Common myeloid progenitor, CD34-positive (primary cell): ENCODE measurements around the gene SYNGAP1.

ENCODE experiments used
- CTCF ChIA-PET: fragments of 350-600 bp; sonication (Branson Sonifier 250); formaldehyde crosslinking; loops from one replicate; lab custom pipeline; 2021; ENCODE audit warnings: antibody characterized with exemption; lab: Charles Lee
- POLR2A ChIA-PET: fragments of 350-600 bp; sonication (Branson Sonifier 250); formaldehyde crosslinking; loops from one replicate; lab custom pipeline; 2021; ENCODE audit warnings: antibody characterized with exemption; lab: Charles Lee
- DNase-seq, 3 donors: peaks; one replicate each; pipeline versions ENCODE4 v3.0.0 to v3.0.0-alpha.2; 2013
- H3K27ac ChIP-seq, 2 experiments: 1 replicate in 1 of 2; 2 replicates in 1 of 2; pipeline ENCODE4 v1.7.0; 2013; ENCODE audit warnings: inconsistent platforms in 2 of 2, low read length in 2 of 2, mild to moderate bottlenecking in 2 of 2, low read depth in 1 of 2, moderate library complexity in 1 of 2; ENCODE audit not compliant: severe bottlenecking in 2 of 2, insufficient read depth in 1 of 2, poor library complexity in 1 of 2
- H3K27me3 ChIP-seq, 5 experiments: replicated peaks in 2 of 5; 1 replicate in 3 of 5; 2 replicates in 2 of 5; pipeline versions ENCODE4 v1.6.1 to v1.7.0; 2013; ENCODE audit warnings: low read length in 4 of 5, mild to moderate bottlenecking in 2 of 5, moderate library complexity in 2 of 5, inconsistent platforms in 1 of 5; ENCODE audit not compliant: insufficient read depth in 5 of 5, control insufficient read depth in 4 of 5
- H3K36me3 ChIP-seq, 4 experiments: 1 replicate in 2 of 4; 2 replicates in 2 of 4; pipeline versions ENCODE4 v1.6.1 to v1.7.0; 2013; ENCODE audit warnings: low read length in 3 of 4, control low read depth in 1 of 4, mild to moderate bottlenecking in 1 of 4; ENCODE audit not compliant: control insufficient read depth in 4 of 4, insufficient read depth in 4 of 4
- H3K4me1 ChIP-seq, 4 experiments: 1 replicate in 3 of 4; 2 replicates in 1 of 4; pipeline versions ENCODE4 v1.6.1 to v1.7.1; 2013; ENCODE audit warnings: low read length in 3 of 4, mild to moderate bottlenecking in 3 of 4, control low read depth in 1 of 4, inconsistent platforms in 1 of 4, moderate library complexity in 1 of 4; ENCODE audit not compliant: control insufficient read depth in 4 of 4, insufficient read depth in 4 of 4; ENCODE audit errors: control extremely low read depth in 1 of 4
- H3K4me3 ChIP-seq, 7 experiments: 1 replicate in 4 of 7; 2 replicates in 3 of 7; pipeline versions ENCODE4 v1.5.1 to v1.7.0; 2013; ENCODE audit warnings: mild to moderate bottlenecking in 7 of 7, low read length in 6 of 7, moderate library complexity in 6 of 7, inconsistent platforms in 2 of 7, low read depth in 2 of 7, control low read depth in 1 of 7; ENCODE audit not compliant: insufficient read depth in 4 of 7, control insufficient read depth in 1 of 7; ENCODE audit errors: extremely low read depth in 1 of 7
- H3K9me3 ChIP-seq, 5 experiments: 1 replicate in 4 of 5; 2 replicates in 1 of 5; pipeline versions ENCODE4 v1.6.1 to v1.7.1; 2013; ENCODE audit warnings: low read length in 4 of 5, mild to moderate bottlenecking in 2 of 5, inconsistent platforms in 1 of 5, low read depth in 1 of 5, moderate library complexity in 1 of 5; ENCODE audit not compliant: control insufficient read depth in 4 of 5, insufficient read depth in 2 of 5; ENCODE audit errors: control extremely low read depth in 1 of 5
- WGBS: methylation state at CpG from one replicate; pipeline ENCODE4 v1.1.5; 2013; ENCODE audit not compliant: insufficient coverage; 5-methylcytosine and 5-hydroxymethylcytosine counted together

SYNGAP1 gene

DNA sequence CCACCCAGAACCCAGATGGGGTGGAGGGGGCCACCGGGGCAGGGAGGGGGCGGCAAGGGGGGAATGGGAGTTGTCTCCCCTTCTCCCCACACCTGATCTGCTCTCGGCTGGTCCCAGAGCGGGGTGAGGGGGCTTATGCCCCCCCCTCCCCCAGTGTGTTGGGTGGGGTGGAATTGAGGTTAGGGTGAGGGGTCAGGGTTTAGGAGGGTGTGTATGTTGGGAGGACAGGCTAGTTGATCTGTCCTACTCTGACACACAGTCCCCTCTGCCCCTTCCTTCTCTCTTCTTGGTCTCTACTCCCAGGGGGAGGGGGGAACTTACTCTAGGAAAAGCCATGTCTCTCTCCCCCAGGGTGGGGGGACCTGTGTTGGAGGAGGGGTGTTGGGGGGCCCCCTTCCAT lies 32.6 kb downstream of the SYNGAP1 start:
- Histone ChIP-seq H3K36me3 (peaks cover 7 to 46% (median 21%) of the 10 kb centered on the region in 4 experiments), H3K27ac (no peak overlapping the region), H3K4me1 (peaks cover 5 to 24% (median 20%) of the 10 kb centered on the region in 4 experiments), H3K9me3 (no peaks in the 10 kb centered on the region), H3K27me3 (no peaks in the 10 kb centered on the region), H3K4me3 (no peak overlapping the region)
- CTCF ChIA-PET, result interaction anchor here (1.2 kb wide), 1 partner anchor 11 kb away, joined by 3 read pairs; no protein-coding TSS in a partner anchor
- no peak for DNase-seq
- POLR2A ChIA-PET, result no interaction called here
- no CpG with 5 or more reads among the region's 4 CpGs for WGBS

DNA sequence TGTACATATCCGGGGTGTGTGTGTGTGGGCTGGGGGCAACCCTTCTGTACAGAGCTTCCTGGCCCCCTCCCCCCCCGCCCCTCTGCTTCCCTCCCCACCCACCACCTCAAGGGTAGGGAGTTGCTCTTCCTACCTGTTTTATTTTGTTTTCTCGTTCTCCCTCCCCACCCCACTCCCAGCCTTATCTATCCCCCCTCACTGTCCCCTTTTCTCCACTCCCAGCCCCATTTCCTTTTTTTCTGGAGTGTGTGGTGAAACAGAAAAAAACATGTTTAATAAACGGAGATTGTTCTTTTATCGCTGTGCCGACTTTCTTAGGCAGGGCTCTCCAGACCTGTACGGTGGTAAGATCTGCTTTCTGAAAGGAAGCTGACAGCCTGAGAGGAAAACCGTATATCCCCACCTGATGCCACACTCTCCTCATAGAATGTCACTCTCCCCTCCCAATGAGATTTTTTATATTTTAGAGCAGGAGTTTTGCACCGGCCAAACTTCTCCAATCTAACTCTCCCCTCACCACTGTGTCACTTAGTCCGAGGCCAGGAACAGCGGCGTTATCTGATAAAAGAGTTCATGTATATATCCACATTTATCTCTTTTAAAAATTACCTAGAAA lies 33.6 kb downstream of the SYNGAP1 start:
- CTCF ChIA-PET, result interaction anchor here (0.7 to 1.4 kb wide), 3 partner anchors 12 to 23 kb away, joined by 3 to 5 read pairs (median 3); no protein-coding TSS in a partner anchor
- no peaks in the 10 kb centered on the region for H3K9me3 ChIP-seq
- peak in 2 of 3 donors; percentile 37 to 41 for DNase-seq
- peak overlapping the region; percentile 50 to 86 for H3K27ac ChIP-seq
- H3K4me3 ChIP-seq, result peak overlapping the region; percentile 80 to 96 (median 90)
- POLR2A ChIA-PET, result no interaction called here
- 0% methylated on average over 5 of the region's 12 CpGs for WGBS
- H3K36me3 ChIP-seq, result peaks cover 2 to 35% (median 15%) of the 10 kb centered on the region in 4 experiments
- no peaks in the 10 kb centered on the region for H3K27me3 ChIP-seq
- H3K4me1 ChIP-seq, result peaks cover 5 to 24% (median 20%) of the 10 kb centered on the region in 4 experiments

DNA sequence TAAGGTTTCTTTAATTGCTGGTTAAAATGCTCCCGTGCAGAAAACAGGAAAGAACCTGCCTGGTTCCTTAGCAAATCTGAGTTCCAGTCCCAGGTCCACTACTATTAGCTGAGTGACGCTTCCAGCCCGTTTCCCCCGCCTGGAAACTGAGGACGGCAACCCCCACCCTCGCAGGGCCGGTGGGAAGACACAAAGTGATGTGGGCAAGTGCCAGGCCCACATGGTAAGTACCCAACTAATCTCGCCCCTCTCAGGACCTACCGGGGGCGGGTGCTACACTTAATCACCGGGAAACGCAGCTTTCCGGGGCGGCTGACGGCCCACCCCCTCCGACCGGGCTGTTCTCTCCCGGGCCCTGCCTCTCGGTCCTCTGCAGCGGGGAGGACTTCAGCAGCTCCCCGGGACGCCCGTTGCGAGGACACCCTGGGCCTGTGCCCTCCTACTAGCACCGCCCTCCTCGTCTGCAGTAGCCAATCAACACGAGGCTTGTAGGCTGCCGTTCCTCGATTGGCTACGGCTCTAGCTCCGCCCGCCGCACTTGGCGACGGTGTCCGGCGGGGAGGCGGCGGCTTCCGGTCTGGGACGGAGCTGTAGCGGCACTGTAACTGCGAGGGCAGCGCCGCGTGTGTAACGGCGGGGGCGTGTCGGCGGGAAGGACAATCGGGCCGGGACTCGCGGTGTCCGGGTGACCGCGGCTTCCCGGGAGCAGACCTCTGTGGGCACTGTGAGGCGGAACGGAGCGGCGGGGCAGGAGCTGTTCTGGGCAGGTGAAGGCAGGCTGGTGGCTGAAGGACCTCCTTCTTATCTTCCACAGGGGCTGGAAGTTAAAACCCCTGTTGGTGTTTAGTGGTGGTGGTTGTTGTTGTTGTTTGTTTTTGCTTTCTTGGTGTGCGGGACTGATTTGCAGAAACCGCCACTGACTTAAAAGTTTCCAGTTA lies 34.4 kb downstream of the SYNGAP1 start, which contains the start of gene ZBTB9:
Gene ZBTB9, plus strand, starts transcription at position 568 of the 938 bp plus-strand sequence. CDS start 525 bp downstream, outside the sequence.
- Histone ChIP-seq H3K36me3 (peaks cover 2 to 28% (median 12%) of the 10 kb centered on the region in 4 experiments), H3K27me3 (no peaks in the 10 kb centered on the region), H3K4me3 (peak within 1 kb of the TSS; percentile 80 to 96 (median 90)), H3K9me3 (no peaks in the 10 kb centered on the region), H3K4me1 (peaks cover 5 to 24% (median 20%) of the 10 kb centered on the region in 4 experiments), H3K27ac (peak within 1 kb of the TSS; percentile 50 to 86)
- ChIA-PET POLR2A (no interaction called here), CTCF (interaction anchor here (0.7 to 1.4 kb wide), 4 partner anchors 17 to 125 kb away, joined by 3 to 5 read pairs (median 3); partner anchors contain the start of gene CUTA)
- DNase-seq, result peak; percentile 89 to 95 (median 95)
- 0% methylated on average over 46 of the region's 65 CpGs for WGBS

GRCh38 chr6:33455051-33455450 lies 35.2 kb downstream of the SYNGAP1 start:
- peaks cover 2 to 24% (median 12%) of the 10 kb centered on the region in 4 experiments for H3K36me3 ChIP-seq
- peak overlapping the region; percentile 80 to 96 (median 90) for H3K4me3 ChIP-seq
- H3K27me3 ChIP-seq, result no peaks in the 10 kb centered on the region
- WGBS, result 62% methylated on average over 16 of the region's 16 CpGs
- H3K27ac ChIP-seq, result peak overlapping the region; percentile 29 to 86
- ChIA-PET POLR2A (no interaction called here), CTCF (interaction anchor here (1.1 kb wide), 1 partner anchor 37 kb away, joined by 3 read pairs; the partner anchor contains the start of gene CUTA)
- peaks cover 0 to 2% (median 0%) of the 10 kb centered on the region in 5 experiments for H3K9me3 ChIP-seq
- peaks cover 5 to 21% (median 20%) of the 10 kb centered on the region in 4 experiments for H3K4me1 ChIP-seq
- no peak for DNase-seq

DNA sequence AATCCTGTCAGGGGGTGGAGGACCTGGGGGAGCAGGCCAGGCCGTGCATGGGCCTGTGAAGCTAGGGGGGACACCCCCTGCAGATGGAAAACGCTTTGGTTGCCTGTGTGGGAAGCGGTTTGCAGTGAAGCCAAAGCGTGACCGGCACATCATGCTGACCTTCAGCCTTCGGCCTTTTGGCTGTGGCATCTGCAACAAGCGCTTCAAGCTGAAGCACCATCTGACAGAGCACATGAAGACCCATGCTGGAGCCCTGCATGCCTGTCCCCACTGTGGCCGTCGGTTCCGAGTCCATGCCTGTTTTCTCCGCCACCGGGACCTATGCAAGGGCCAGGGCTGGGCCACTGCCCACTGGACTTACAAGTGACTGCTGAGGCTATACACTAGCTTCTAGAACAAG lies 36.3 kb downstream of the SYNGAP1 start:
- Histone ChIP-seq H3K4me3 (no peak overlapping the region), H3K27ac (no peak overlapping the region), H3K27me3 (no peaks in the 10 kb centered on the region), H3K36me3 (peaks cover 2 to 19% (median 12%) of the 10 kb centered on the region in 4 experiments), H3K9me3 (peaks cover 0 to 2% (median 0%) of the 10 kb centered on the region in 5 experiments), H3K4me1 (peaks cover 5 to 21% (median 20%) of the 10 kb centered on the region in 4 experiments)
- POLR2A ChIA-PET, result no interaction called here
- no peak for DNase-seq
- CTCF ChIA-PET, result no interaction called here
- WGBS, result 97% methylated on average over 10 of the region's 12 CpGs

- DNase-seq, result no peak
- 94% methylated on average over 2 of the region's 3 CpGs for WGBS
- Histone ChIP-seq H3K27me3 (no peaks in the 10 kb centered on the region), H3K27ac (no peak overlapping the region), H3K4me3 (no peak overlapping the region), H3K36me3 (peaks cover 2 to 15% (median 10%) of the 10 kb centered on the region in 4 experiments), H3K9me3 (peaks cover 0 to 2% (median 0%) of the 10 kb centered on the region in 5 experiments), H3K4me1 (peaks cover 2 to 10% (median 10%) of the 10 kb centered on the region in 4 experiments)
- POLR2A ChIA-PET, result no interaction called here
- CTCF ChIA-PET, result no interaction called here
Observed at GRCh38 chr6:33458676-33459075, 38.8 kb downstream of the SYNGAP1 start.
